Motor neuron (in vitro differentiated cells): ENCODE measurements around the gene TIAM1. TPM values are rescaled to one million over a fixed set of nuclear protein-coding genes. Genes with fewer than 3 reads are reported as not detected.

Experiments used
- ATAC-seq, 8 experiments: fragments of 200-7000 bp; cut with Tn5 transposase; replicated peaks in 6 of 8; 2 replicates each; pipeline ENCODE4 v1.8.0; 2021; ENCODE audit warnings: mild to moderate bottlenecking in 8 of 8, moderate library complexity in 8 of 8
- H3K27ac ChIP-seq, 2 donors: fragments of 250-450 bp; sonication (Bioruptor Pico); 2 replicates each; pipeline ENCODE4 v1.9.0; 2021; ENCODE audit warnings: antibody characterized with exemption in 2 of 2, mild to moderate bottlenecking in 2 of 2, moderate library complexity in 1 of 2
- H3K4me1 ChIP-seq, 2 donors: fragments of 250-450 bp; sonication (Bioruptor Pico); replicated peaks in 1 of 2; 2 replicates each; pipeline ENCODE4 v1.6.1; 2021; ENCODE audit warnings: antibody characterized with exemption in 2 of 2, mild to moderate bottlenecking in 2 of 2, moderate library complexity in 1 of 2
- H3K4me3 ChIP-seq, 5 donors: fragments of 250-450 bp; sonication (Bioruptor Pico); 2 replicates each; pipeline ENCODE4 v1.9.0; 2021; ENCODE audit warnings: antibody characterized with exemption in 5 of 5, mild to moderate bottlenecking in 5 of 5, moderate library complexity in 4 of 5
- WGBS, 10 experiments: fragments of 450-650 bp; shearing (Covaris generic); methylation state at CpG; one replicate each; pipeline ENCODE4 v1.0.0; 2022; 5-methylcytosine and 5-hydroxymethylcytosine counted together
- in situ Hi-C, 9 experiments: fragments of 400-800 bp; cut with MboI; loops; one replicate each; pipeline ENCODE4 v1.15.0; 2021; ENCODE audit warnings: low sequenced_read_pairs in 9 of 9, low pct_unique_long_range_greater_than_20kb in 2 of 9; ENCODE audit not compliant: unreplicated experiment in 9 of 9
- total RNA-seq, 8 experiments: library from RNA; unstranded; fragments of 300-600 nt; gene quantifications; 2 replicates each; pipeline versions ENCODE4 v1.2.3 to v1.2.4, GENCODE V29; 2022

Gene TIAM1, protein sequence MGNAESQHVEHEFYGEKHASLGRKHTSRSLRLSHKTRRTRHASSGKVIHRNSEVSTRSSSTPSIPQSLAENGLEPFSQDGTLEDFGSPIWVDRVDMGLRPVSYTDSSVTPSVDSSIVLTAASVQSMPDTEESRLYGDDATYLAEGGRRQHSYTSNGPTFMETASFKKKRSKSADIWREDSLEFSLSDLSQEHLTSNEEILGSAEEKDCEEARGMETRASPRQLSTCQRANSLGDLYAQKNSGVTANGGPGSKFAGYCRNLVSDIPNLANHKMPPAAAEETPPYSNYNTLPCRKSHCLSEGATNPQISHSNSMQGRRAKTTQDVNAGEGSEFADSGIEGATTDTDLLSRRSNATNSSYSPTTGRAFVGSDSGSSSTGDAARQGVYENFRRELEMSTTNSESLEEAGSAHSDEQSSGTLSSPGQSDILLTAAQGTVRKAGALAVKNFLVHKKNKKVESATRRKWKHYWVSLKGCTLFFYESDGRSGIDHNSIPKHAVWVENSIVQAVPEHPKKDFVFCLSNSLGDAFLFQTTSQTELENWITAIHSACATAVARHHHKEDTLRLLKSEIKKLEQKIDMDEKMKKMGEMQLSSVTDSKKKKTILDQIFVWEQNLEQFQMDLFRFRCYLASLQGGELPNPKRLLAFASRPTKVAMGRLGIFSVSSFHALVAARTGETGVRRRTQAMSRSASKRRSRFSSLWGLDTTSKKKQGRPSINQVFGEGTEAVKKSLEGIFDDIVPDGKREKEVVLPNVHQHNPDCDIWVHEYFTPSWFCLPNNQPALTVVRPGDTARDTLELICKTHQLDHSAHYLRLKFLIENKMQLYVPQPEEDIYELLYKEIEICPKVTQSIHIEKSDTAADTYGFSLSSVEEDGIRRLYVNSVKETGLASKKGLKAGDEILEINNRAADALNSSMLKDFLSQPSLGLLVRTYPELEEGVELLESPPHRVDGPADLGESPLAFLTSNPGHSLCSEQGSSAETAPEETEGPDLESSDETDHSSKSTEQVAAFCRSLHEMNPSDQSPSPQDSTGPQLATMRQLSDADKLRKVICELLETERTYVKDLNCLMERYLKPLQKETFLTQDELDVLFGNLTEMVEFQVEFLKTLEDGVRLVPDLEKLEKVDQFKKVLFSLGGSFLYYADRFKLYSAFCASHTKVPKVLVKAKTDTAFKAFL (N-terminal part only)
- total RNA-seq = 10 to 100 TPM in 7 of 8 experiments, 1 to 10 TPM in 1; 1.6 to 70.7 (median 18.7) TPM

DNA sequence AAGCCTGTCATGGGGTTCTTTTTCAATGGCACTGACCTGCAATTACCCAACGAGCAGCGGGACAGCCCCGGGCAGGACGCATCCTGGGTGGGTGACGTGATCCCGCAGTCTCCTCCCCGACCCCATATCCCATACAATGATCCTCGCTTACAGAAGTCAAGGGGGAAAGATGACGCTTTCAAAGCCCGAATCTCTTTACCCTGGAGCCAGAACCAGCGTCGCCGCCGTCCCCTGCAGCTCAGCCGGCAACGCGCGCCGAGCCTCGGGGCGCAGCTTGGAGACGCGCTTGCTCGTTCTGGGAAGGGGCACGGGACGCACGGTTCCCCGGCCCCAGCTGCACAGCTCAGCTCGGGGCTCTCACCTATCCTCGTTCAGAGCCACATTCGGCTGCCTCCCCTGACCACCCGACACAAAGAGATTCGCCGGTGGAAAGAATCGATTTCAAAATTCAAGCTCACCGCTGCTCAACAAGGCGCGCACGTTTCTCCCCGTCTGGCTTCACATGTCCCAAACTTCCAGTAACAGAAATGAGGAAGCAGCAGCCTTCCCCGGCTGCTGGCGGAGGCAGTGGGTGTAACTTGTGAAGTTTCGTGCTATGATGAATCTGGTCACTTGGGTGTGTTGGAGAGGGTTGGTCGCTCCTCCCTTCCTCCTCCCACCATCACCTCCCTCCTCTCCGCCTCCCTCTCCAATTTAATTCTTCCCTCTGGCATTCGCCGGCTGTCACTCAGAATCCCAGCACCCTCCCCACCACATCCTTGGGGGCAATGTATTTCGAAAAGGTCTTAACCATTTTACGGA is at the start of gene TIAM1:
Gene TIAM1, minus strand, starts transcription at position 582 of the 801 bp plus-strand sequence. CDS start 77,289 bp downstream, outside the sequence.
- H3K27ac ChIP-seq = no peak within 1 kb of the TSS
- peak within 1 kb of the TSS; percentile 25 to 44 (median 28) for H3K4me3 ChIP-seq
- peak; percentile 57 to 93 (median 74) for ATAC-seq
- 0 to 13% (median 1%) methylated on average over 1 to 20 of the region's 49 CpGs; no CpG with 5 or more reads in 3 of the 10 experiments for WGBS, 10 experiments
- in situ Hi-C loops = loop anchor here in 3 of 9 experiments (25.0 kb wide), 1 partner anchor 243 kb away; no protein-coding TSS in a partner anchor
- H3K4me1 ChIP-seq = peaks cover 6 to 41% of the 10 kb centered on the region in 2 donors

DNA sequence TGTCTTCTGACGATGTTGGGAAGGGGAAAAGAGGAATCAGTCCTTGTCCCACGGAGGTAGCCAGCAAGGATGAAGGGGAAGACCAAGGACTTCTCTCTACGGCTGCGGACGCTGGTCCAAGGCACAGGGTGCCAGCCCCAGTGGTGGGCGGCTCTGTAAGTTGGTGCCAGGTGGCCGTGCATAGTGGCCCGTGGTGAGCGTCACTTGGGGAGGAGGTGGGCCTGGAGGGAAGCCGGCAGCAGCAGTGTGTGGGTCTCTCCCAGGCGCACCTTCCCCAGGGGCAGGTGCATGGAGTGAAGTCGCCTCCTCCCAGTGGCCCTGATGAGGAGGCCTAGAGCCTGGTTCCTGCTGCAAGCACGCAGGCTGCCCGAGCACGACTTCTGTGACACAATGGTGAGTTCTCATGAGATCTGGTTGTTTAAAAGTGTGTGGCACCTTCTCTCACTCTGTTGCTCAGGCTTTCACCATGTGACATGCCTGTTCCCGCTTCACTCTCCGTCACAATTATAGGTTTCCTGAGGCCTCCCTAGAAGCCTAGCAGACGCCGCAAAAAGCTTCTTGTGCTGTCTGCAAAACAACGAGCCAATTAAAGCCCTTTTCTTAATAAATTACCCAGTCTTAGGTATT is 43.6 kb upstream of the TIAM1 start:
- ATAC-seq = no peak

DNA sequence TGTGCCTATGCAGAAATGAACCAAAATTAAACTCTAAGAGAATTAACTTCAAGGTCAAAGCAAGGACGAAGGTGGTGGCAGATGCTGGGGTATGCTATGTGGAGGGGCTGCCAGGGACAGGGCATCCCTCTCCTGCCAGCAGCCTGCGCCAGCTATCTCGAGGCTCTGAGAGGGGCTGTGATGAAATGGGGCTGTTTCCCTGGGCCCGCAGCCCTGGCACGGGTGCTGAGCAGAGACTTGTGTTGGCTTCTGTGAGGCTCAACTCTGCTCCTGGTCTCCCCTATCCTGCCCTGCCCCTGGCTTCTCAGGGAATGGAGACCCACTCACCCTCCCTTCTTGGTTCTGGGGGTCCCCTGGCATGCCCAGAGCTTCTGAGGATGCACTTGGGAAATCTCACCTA is 41.9 kb upstream of the TIAM1 start:
- Histone ChIP-seq H3K4me1 (peaks cover 0 to 7% of the 10 kb centered on the region in 2 donors), H3K27ac (no peak overlapping the region), H3K4me3 (no peak overlapping the region)
- in situ Hi-C loops = no loop called here
- 14 to 100% (median 80%) methylated on average over 1 to 4 of the region's 5 CpGs; no CpG with 5 or more reads in 3 of the 10 experiments for WGBS, 10 experiments
- no peak for ATAC-seq

More for the DNA sequence above, 43.6 kb upstream of the TIAM1 start:
- Histone ChIP-seq H3K4me1 (peaks cover 0 to 7% of the 10 kb centered on the region in 2 donors), H3K27ac (no peak overlapping the region), H3K4me3 (no peak overlapping the region)
- WGBS, 10 experiments = 83 to 100% (median 97%) methylated on average over 1 to 6 of the region's 20 CpGs; no CpG with 5 or more reads in 5 of the 10 experiments
- in situ Hi-C loops = no loop called here

DNA sequence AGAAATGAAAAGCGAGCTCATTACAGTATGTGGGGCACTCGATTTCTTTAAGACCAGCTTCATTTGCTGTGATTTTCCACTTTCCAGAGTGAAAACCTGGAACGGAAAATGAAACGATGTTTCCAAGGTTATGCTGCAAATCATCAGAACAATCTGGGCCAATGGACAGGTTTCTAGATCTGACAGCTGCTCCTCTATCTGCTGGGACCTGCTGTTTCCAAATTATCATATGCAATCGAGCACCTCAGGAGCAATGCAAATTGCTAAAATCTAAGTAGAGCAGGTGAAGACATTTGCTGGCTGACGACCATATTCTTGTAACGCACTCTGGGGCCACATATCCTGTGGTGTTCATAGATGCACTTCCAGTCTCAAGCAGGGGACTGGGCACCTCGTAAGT is 39.7 kb upstream of the TIAM1 start:
- WGBS, 10 experiments = 21 to 97% (median 84%) methylated on average over 4 to 8 of the region's 8 CpGs; no CpG with 5 or more reads in 1 of the 10 experiments
- Histone ChIP-seq H3K27ac (no peak overlapping the region), H3K4me3 (no peak overlapping the region), H3K4me1 (no peaks in the 10 kb centered on the region)
- in situ Hi-C loops = no loop called here
- no peak for ATAC-seq

DNA sequence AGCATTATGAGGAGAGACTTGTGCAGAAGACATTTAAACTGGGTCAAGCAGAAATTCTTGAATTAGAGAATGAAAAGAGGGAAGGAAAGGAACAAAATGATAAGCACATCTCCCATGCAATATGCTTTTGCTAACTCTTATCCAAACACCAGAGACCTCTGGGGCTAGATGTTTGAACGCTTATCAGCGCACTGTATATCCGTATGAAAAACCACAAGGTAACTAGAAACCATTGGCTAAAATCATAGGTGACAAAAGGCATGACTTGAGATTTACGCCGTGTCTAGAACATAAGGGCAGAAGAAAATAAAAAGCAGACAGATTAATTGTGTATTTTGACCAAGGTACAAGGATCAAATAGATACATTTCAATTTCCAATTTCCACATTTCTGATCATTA is 38.0 kb upstream of the TIAM1 start:
- in situ Hi-C loops = no loop called here
- ATAC-seq = no peak

DNA sequence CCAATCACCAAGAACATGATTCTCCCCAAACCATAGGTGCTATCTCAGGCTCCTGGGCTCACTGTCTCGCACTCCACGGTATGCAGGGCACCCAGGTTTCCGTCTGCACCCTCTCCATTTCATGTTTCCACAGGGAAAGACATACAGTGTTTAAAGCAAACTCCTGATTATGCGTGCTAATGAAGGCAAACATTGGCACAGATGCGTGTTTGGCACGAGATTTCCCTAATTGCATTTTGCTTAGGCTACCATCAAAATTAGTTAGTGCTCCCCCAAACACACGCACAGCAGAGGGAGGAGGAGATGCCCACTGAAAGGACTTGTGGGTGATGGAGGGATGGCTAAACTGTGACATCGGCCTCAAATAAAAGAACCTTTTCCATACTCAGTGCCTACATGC is 32.2 kb upstream of the TIAM1 start:
- Histone ChIP-seq H3K4me1 (no peaks in the 10 kb centered on the region), H3K4me3 (no peak overlapping the region), H3K27ac (no peak overlapping the region)
- WGBS, 10 experiments = 61 to 100% (median 94%) methylated on average over 2 to 6 of the region's 8 CpGs; no CpG with 5 or more reads in 2 of the 10 experiments
- peak in 1 of 8 experiments; percentile 22 for ATAC-seq
- in situ Hi-C loops = no loop called here

More for the DNA sequence above, 38.0 kb upstream of the TIAM1 start:
- 55 to 100% (median 94%) methylated on average over 2 to 5 of the region's 5 CpGs for WGBS, 10 experiments
- Histone ChIP-seq H3K4me1 (no peaks in the 10 kb centered on the region), H3K4me3 (no peak overlapping the region), H3K27ac (no peak overlapping the region)

DNA sequence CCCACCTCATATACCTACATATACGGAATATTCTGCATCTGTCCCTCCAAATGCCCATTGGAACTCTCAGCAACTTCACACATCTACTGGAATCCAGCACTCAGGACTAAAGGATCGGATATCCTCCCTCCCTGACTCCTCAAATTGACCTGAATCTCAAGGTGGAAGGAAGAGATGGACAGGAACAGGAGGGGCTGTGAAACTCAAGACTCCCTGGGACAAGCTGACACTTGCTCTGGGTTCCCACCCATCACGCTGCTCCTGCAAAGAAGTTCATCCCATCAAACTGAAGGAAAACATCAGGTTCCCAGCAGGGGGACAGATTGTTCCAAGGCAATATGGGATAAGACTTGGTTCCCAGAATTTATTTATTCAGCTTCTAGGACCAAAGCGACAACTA is 30.3 kb upstream of the TIAM1 start:
- H3K4me1 ChIP-seq = no peaks in the 10 kb centered on the region
- no peak overlapping the region for H3K27ac ChIP-seq
- in situ Hi-C loops = no loop called here
- no peak overlapping the region for H3K4me3 ChIP-seq
- no peak for ATAC-seq
- 57 to 100% (median 92%) methylated on average over 1 to 4 of the region's 4 CpGs; no CpG with 5 or more reads in 1 of the 10 experiments for WGBS, 10 experiments

DNA sequence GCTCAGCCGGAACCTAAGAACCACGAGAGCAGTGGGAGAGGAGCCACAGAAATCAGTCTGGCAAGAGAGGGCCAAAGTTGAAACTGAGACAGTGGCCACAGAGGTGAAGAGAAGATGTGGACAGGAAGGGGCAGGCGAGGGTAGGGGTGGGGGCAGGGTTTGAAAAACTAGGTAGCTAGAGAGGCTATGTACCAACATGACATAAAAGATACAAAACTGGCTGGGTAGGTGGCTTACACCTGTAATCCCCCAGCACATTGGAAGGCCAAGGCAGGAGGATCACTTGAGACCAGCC is 28.4 kb upstream of the TIAM1 start:
- Histone ChIP-seq H3K4me3 (no peak overlapping the region), H3K27ac (no peak overlapping the region), H3K4me1 (peaks cover 0 to 4% of the 10 kb centered on the region in 2 donors)
- in situ Hi-C loops = no loop called here
- no peak for ATAC-seq
- WGBS, 10 experiments = 17 to 100% (median 78%) methylated on average over 1 to 3 of the region's 3 CpGs; no CpG with 5 or more reads in 4 of the 10 experiments

DNA sequence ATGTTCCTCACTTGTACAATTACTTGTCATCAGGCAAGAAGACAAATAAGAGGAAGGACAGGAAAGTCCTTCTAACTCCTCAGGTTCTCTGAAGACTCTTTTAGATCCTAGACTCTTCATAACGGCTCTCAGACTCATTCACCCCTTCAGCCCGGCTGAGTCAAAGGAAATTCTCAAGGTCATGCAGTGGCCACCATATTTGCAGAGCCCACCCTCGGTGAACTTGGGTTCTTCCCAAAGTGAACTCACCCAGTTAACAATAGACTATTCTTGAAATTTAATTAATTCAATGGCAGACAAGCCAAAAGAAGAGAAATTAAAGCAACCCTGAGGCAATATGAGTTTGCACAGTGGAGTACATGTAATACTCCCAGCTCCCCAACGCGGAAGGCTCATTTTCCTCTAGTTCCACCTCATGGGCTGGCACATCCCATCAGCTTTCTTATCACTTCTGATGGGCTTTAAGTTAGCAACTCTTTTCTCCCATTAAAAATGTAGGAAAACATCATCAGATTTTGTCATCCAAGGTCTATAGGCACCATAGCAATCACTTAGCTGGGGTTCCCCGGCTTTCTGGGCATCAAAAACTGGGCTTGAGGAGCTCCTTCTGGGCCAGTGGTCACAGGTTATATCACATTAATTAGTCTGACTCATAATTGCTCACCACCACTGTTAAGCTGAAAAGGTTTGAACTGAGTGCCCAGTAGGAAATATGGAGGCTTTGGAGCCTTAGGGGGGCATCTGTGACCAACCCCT is 27.8 kb upstream of the TIAM1 start:
- Histone ChIP-seq H3K4me1 (peaks cover 0 to 4% of the 10 kb centered on the region in 2 donors), H3K27ac (no peak overlapping the region), H3K4me3 (no peak overlapping the region)
- no peak for ATAC-seq
- 0 to 97% (median 60%) methylated on average over 1 to 5 of the region's 6 CpGs; no CpG with 5 or more reads in 1 of the 10 experiments for WGBS, 10 experiments
- in situ Hi-C loops = no loop called here

DNA sequence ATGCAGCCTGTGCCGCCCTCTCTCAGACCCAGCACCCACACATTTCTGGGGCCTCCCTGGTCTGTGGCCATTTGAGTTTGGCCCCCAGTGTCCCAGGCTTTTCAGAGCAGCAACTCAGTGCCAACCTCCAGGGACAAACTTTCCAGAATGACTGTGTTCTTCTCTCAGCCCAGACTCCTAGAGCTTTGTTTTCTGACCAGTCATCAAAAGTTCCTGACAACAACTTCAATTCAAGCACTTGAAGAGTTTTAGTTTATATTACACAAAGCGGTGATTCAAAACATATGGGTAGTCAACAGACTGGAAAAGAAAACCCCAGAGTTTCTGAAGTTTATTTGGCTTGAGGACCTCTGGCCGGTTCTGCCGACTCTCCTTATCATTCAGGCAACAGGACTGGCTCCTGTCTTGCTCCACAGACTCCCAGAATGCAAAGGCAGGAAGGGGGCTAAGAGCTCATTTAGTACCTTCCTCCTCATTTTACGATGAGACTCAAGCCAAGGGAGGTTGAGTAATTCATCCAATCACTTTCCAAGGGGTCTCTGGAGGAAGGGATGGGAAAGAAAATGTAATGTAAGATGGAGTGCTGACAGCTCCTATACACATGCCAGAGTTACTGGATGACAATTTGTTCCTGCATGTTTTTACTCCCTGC is 27.0 kb upstream of the TIAM1 start:
- in situ Hi-C loops = no loop called here

More for the DNA sequence above, 27.0 kb upstream of the TIAM1 start:
- WGBS, 10 experiments = 0 to 100% (median 79%) methylated on average over 1 to 5 of the region's 5 CpGs
- H3K4me1 ChIP-seq = peaks cover 0 to 4% of the 10 kb centered on the region in 2 donors
- ATAC-seq = peak in 1 of 8 experiments; percentile 30
- no peak overlapping the region for H3K27ac ChIP-seq
- H3K4me3 ChIP-seq = no peak overlapping the region
